Measurements from ENCODE around the gene NRAP. TPM values are rescaled to one million over a fixed set of nuclear protein-coding genes. Genes with fewer than 3 reads are reported as not detected.

NRAP gene
- polyA plus RNA-seq, 1 donor from 2014 or later, result not detected

DNA sequence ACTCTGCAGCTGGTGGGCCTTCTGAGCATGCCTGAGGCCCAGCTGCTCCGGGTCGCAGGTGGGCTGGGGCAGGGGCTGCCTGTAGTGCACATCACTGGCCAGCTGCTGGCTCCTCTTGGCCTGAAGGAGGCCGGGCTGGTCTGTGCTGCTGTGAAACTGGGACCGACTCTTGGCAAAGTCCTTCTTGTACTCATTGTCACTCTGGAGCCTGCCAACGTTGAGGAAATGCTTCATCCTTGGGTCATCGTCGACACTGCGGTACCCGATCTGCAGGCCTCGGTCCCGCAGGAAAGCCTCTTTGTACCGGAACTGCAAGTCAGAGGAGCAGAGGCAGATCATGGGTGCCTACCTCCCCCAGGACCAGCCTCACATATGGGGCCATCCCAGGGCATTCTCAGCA is 73.3 kb downstream of the NRAP start:
- H3K27me3 ChIP-seq (ENCODE audit: insufficient read depth, low read depth, low read length), result no peaks in the 10 kb centered on the region
- no peak overlapping the region for H3K4me3 ChIP-seq (ENCODE audit: low read length)
- no peak for TF ChIP-seq TAF1 (IDR thresholded peaks at IDR 0.05; ENCODE audit: low read depth)
- TF ChIP-seq RAD21 (conservative IDR thresholded peaks at IDR 0.05), result no peak

GRCh38 chr10:113589201-113589770 is 74.6 kb downstream of the NRAP start:
- H3K9ac ChIP-seq (ENCODE audit: low read length), result no peak overlapping the region
- H3K79me2 ChIP-seq (replicated peaks; ENCODE audit: insufficient read depth, low read length), result no peaks in the 10 kb centered on the region
- H2AFZ ChIP-seq (ENCODE audit: low read depth, low read length), result no peak overlapping the region

More for the DNA sequence above, 73.3 kb downstream of the NRAP start:
- Histone ChIP-seq H3K4me2 (ENCODE audit: low read length) (no peak overlapping the region), H3F3A (ENCODE audit: insufficient read depth, low read length, poor library complexity, severe bottlenecking) (no peaks in the 10 kb centered on the region), H3K9me2 (ENCODE audit: insufficient read depth, low read length) (no peaks in the 10 kb centered on the region), H3K36me3 (ENCODE audit: insufficient read depth, low read length) (no peaks in the 10 kb centered on the region), H3K79me2 (replicated peaks; ENCODE audit: insufficient read depth, low read length) (no peaks in the 10 kb centered on the region), H3K27ac (ENCODE audit: low read length) (no peak overlapping the region), H3K9me3 (ENCODE audit: low read length) (no peaks in the 10 kb centered on the region), H3K9ac (ENCODE audit: low read length) (no peak overlapping the region), H4K20me1 (ENCODE audit: insufficient read depth) (no peaks in the 10 kb centered on the region), H2AFZ (ENCODE audit: low read depth, low read length) (no peak overlapping the region)

DNA sequence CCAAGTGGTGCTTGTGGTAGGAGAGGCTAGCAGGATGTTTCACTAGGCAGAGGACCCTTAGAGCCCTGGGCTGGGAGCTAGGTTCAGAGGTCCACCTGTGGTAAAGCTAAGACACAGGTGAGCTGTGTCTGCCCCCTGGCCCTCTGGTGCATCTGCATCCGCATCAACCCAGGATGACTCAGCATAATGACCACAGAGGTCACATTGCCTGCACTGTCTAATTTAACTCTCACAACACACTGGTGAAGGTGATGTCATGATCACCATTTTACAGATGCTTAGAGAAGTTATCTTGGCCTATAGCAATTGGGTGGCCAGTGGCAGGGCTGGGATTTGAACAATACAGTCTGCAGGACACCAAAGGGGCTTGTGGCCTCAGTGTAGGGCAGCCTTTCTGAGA is 77.9 kb downstream of the NRAP start:
- no peaks in the 10 kb centered on the region for H3K36me3 ChIP-seq (ENCODE audit: insufficient read depth, low read length)
- no peak overlapping the region for H3K27ac ChIP-seq (ENCODE audit: low read length)
- H2AFZ ChIP-seq (ENCODE audit: low read depth, low read length), result no peak overlapping the region
- H3K9me2 ChIP-seq (ENCODE audit: insufficient read depth, low read length), result no peaks in the 10 kb centered on the region
- no peaks in the 10 kb centered on the region for H3K9me3 ChIP-seq (ENCODE audit: low read length)
- no peaks in the 10 kb centered on the region for H3K27me3 ChIP-seq (ENCODE audit: insufficient read depth, low read depth, low read length)
- H3F3A ChIP-seq (ENCODE audit: insufficient read depth, low read length, poor library complexity, severe bottlenecking), result no peaks in the 10 kb centered on the region
- H3K9ac ChIP-seq (ENCODE audit: low read length), result no peak overlapping the region
- TF ChIP-seq EZH2 (IDR thresholded peaks at IDR 0.05; ENCODE audit: borderline replicate concordance, insufficient read depth, low read length, poor library complexity, severe bottlenecking) (no peak), TAF1 (IDR thresholded peaks at IDR 0.05; ENCODE audit: low read depth) (no peak), EP300 (conservative IDR thresholded peaks at IDR 0.05; ENCODE audit: poor library complexity, severe bottlenecking) (no peak), SMC3 (conservative IDR thresholded peaks at IDR 0.05; ENCODE audit: poor library complexity) (no peak), POLR2AphosphoS5 (IDR thresholded peaks at IDR 0.05) (no peak)
- TF ChIP-seq, protein P1, sequence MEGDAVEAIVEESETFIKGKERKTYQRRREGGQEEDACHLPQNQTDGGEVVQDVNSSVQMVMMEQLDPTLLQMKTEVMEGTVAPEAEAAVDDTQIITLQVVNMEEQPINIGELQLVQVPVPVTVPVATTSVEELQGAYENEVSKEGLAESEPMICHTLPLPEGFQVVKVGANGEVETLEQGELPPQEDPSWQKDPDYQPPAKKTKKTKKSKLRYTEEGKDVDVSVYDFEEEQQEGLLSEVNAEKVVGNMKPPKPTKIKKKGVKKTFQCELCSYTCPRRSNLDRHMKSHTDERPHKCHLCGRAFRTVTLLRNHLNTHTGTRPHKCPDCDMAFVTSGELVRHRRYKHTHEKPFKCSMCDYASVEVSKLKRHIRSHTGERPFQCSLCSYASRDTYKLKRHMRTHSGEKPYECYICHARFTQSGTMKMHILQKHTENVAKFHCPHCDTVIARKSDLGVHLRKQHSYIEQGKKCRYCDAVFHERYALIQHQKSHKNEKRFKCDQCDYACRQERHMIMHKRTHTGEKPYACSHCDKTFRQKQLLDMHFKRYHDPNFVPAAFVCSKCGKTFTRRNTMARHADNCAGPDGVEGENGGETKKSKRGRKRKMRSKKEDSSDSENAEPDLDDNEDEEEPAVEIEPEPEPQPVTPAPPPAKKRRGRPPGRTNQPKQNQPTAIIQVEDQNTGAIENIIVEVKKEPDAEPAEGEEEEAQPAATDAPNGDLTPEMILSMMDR (IDR thresholded peaks at IDR 0.05; ENCODE audit: poor library complexity, severe bottlenecking), result no peak
- H3K4me3 ChIP-seq (ENCODE audit: low read length), result no peak overlapping the region
- no peak overlapping the region for H3K4me2 ChIP-seq (ENCODE audit: low read length)
- no peaks in the 10 kb centered on the region for H3K79me2 ChIP-seq (replicated peaks; ENCODE audit: insufficient read depth, low read length)
- H4K20me1 ChIP-seq (ENCODE audit: insufficient read depth), result no peaks in the 10 kb centered on the region

More at GRCh38 chr10:113589201-113589770, 74.6 kb downstream of the NRAP start:
- no peaks in the 10 kb centered on the region for H3K27me3 ChIP-seq (ENCODE audit: insufficient read depth, low read depth, low read length)
- no peak overlapping the region for H3K4me2 ChIP-seq (ENCODE audit: low read length)
- H3K9me2 ChIP-seq (ENCODE audit: insufficient read depth, low read length), result no peaks in the 10 kb centered on the region
- no peaks in the 10 kb centered on the region for H3K9me3 ChIP-seq (ENCODE audit: low read length)
- no peak overlapping the region for H3K4me3 ChIP-seq (ENCODE audit: low read length)
- H3K27ac ChIP-seq (ENCODE audit: low read length), result no peak overlapping the region
- no peaks in the 10 kb centered on the region for H3F3A ChIP-seq (ENCODE audit: insufficient read depth, low read length, poor library complexity, severe bottlenecking)
- TF ChIP-seq SMC3 (conservative IDR thresholded peaks at IDR 0.05; ENCODE audit: poor library complexity) (no peak), TAF1 (IDR thresholded peaks at IDR 0.05; ENCODE audit: low read depth) (no peak)
- no peaks in the 10 kb centered on the region for H4K20me1 ChIP-seq (ENCODE audit: insufficient read depth)
- H3K36me3 ChIP-seq (ENCODE audit: insufficient read depth, low read length), result no peaks in the 10 kb centered on the region

DNA sequence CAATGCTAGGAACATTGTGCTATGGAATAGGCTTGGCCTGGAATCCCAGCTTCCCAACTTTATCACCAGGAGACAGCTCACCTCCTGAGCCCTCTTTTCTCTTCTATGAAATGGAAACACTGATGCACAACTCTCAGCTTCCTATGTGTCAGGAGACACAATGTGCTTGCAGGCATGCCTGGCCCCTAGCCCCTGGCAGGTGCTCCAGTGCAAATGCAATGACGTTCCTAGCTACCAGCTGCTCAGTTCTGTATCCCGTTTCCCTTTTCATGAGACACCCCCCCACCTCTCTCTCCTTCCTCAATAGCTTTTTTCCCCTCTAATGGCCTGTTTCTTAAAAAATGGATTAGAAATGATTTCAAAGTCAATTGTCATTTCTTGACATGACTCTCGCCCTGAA is 80.3 kb downstream of the NRAP start:
- H2AFZ ChIP-seq (ENCODE audit: low read depth, low read length), result no peak overlapping the region
- H3K4me3 ChIP-seq (ENCODE audit: low read length), result no peak overlapping the region
- no peaks in the 10 kb centered on the region for H3K27me3 ChIP-seq (ENCODE audit: insufficient read depth, low read depth, low read length)
- no peaks in the 10 kb centered on the region for H3F3A ChIP-seq (ENCODE audit: insufficient read depth, low read length, poor library complexity, severe bottlenecking)
- TF ChIP-seq EZH2 (IDR thresholded peaks at IDR 0.05; ENCODE audit: borderline replicate concordance, insufficient read depth, low read length, poor library complexity, severe bottlenecking), result no peak
- TF ChIP-seq MXI1 (conservative IDR thresholded peaks at IDR 0.05; ENCODE audit: poor library complexity, severe bottlenecking), result no peak
- TF ChIP-seq EP300 (conservative IDR thresholded peaks at IDR 0.05; ENCODE audit: poor library complexity, severe bottlenecking), result no peak
- no peak for TF ChIP-seq REST (IDR thresholded peaks at IDR 0.05; ENCODE audit: borderline replicate concordance)
- TF ChIP-seq POLR2AphosphoS5 (IDR thresholded peaks at IDR 0.05), result no peak
- no peak for TF ChIP-seq SMC3 (conservative IDR thresholded peaks at IDR 0.05; ENCODE audit: poor library complexity)
- TF ChIP-seq, protein P1 (IDR thresholded peaks at IDR 0.05; ENCODE audit: poor library complexity, severe bottlenecking), result no peak
- H3K27ac ChIP-seq (ENCODE audit: low read length), result no peak overlapping the region
- no peaks in the 10 kb centered on the region for H3K36me3 ChIP-seq (ENCODE audit: insufficient read depth, low read length)
- no peaks in the 10 kb centered on the region for H4K20me1 ChIP-seq (ENCODE audit: insufficient read depth)
- no peaks in the 10 kb centered on the region for H3K79me2 ChIP-seq (replicated peaks; ENCODE audit: insufficient read depth, low read length)
- no peak overlapping the region for H3K4me2 ChIP-seq (ENCODE audit: low read length)
- no peak overlapping the region for H3K9ac ChIP-seq (ENCODE audit: low read length)
- H3K9me2 ChIP-seq (ENCODE audit: insufficient read depth, low read length), result no peaks in the 10 kb centered on the region
- no peaks in the 10 kb centered on the region for H3K9me3 ChIP-seq (ENCODE audit: low read length)

All from neural cell (in vitro differentiated cells).